ENCODE results near the gene BRAF. TPM values are rescaled to one million over a fixed set of nuclear protein-coding genes. Genes with fewer than 3 reads are reported as not detected.
"Not testable (repeated sequence)": the region's sequence is repeated elsewhere in the genome, so short reads cannot be mapped to it uniquely, and the experiment has no call there.

The BRAF gene
- total RNA-seq, 2 donors from 2014 or later: 30.8 to 52.9 TPM

DNA sequence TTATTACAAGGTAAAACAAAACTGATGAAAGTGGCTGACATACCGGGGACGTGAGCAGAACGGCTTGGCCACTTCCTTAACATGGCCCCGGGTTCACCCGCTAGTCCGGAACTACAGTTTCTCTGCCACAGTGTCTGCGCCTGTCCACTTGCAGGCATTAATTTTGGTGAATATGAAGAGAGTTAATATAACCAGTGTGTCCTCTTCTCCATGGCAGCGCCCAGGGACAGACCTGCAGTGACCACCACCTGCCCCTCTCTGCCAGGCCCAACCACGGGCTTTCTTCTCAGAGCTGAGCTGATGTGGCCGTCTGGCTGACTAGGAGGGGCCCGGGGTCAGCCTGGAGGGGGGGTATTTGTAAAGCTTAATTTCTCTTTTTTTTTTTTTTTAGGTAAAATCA lies 229.3 kb downstream of the BRAF start:
- WGBS: 94% methylated on average over 11 of the region's 11 CpGs
- H3K27ac ChIP-seq: no peak overlapping the region
- intact Hi-C loops (cut with DNase I): loop anchor here (10.0 kb wide), 1 partner anchor 229 kb away; the partner anchor contains the start of gene BRAF

DNA sequence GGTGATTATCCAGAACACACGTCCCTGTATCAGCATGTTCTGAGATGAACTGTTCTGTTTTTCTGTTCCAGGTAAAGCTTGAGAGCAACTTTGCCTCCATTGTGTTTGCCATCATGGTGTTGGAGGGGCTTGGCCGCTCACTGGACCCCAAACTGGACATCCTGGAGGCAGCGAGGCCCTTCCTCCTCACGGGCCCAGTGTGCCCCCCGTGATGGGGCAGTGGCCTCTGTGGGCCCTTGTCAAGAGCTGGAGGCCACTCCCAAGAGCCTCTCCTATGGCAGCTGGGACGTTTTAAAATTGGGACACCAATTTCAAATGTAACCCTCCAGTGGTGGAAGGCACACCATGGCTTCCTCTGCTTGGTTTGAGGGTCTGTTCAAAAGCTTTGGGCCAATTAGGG lies 230.1 kb downstream of the BRAF start:
- intact Hi-C loops (cut with DNase I): loop anchor here (10.0 kb wide), 1 partner anchor 230 kb away; the partner anchor contains the start of gene BRAF
- Histone ChIP-seq H3K27me3 (replicated peaks; ENCODE audit: insufficient read depth) (no peaks in the 10 kb centered on the region), H3K9me3 (no peaks in the 10 kb centered on the region), H3K36me3 (peaks cover 0 to 5% of the 10 kb centered on the region in 2 donors), H3K4me3 (no peak overlapping the region), H3K27ac (no peak overlapping the region), H3K4me1 (replicated peaks) (peaks cover 5% of the 10 kb centered on the region)
- DNase-seq (ENCODE audit: low spot score): no peak
- 88% methylated on average over 6 of the region's 6 CpGs for WGBS
- TF ChIP-seq, protein P1, sequence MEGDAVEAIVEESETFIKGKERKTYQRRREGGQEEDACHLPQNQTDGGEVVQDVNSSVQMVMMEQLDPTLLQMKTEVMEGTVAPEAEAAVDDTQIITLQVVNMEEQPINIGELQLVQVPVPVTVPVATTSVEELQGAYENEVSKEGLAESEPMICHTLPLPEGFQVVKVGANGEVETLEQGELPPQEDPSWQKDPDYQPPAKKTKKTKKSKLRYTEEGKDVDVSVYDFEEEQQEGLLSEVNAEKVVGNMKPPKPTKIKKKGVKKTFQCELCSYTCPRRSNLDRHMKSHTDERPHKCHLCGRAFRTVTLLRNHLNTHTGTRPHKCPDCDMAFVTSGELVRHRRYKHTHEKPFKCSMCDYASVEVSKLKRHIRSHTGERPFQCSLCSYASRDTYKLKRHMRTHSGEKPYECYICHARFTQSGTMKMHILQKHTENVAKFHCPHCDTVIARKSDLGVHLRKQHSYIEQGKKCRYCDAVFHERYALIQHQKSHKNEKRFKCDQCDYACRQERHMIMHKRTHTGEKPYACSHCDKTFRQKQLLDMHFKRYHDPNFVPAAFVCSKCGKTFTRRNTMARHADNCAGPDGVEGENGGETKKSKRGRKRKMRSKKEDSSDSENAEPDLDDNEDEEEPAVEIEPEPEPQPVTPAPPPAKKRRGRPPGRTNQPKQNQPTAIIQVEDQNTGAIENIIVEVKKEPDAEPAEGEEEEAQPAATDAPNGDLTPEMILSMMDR (IDR thresholded peaks at IDR 0.05): no peak
- no peak for TF ChIP-seq POLR2AphosphoS5 (IDR thresholded peaks at IDR 0.05)
- no peak for TF ChIP-seq POLR2A (IDR thresholded peaks at IDR 0.05)

More for the DNA sequence above, 229.3 kb downstream of the BRAF start:
- no peak for TF ChIP-seq POLR2A (IDR thresholded peaks at IDR 0.05)
- no peak for TF ChIP-seq POLR2AphosphoS5 (IDR thresholded peaks at IDR 0.05)
- TF ChIP-seq, protein P1 (IDR thresholded peaks at IDR 0.05): no peak
- Histone ChIP-seq H3K4me3 (no peak overlapping the region), H3K27me3 (replicated peaks; ENCODE audit: insufficient read depth) (no peaks in the 10 kb centered on the region), H3K36me3 (peaks cover 0 to 3% of the 10 kb centered on the region in 2 donors), H3K4me1 (replicated peaks) (peaks cover 5% of the 10 kb centered on the region), H3K9me3 (no peaks in the 10 kb centered on the region)
- no peak for DNase-seq (ENCODE audit: low spot score)

DNA sequence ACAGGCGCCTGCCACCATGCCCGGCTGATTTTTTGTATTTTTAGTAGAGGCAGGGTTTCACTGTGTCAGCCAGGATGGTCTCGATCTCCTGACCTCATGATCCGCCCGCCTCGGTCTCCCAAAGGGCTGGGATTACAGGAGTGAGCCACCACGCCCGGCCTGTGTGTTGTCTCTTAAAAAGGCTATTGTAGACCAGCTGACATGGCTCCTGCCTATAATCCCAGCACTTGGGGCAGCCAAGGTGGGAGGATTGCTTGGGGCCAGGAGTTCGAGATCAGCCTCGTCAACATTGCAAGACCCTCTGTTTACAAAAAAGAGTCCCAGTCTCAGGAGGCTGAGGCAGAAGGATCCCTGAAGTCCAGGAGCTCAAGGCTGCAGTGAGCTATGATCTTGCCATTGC lies 230.9 kb downstream of the BRAF start:
- intact Hi-C loops (cut with DNase I): loop anchor here (10.0 kb wide), 1 partner anchor 231 kb away; the partner anchor contains the start of gene BRAF
- not testable (repeated sequence) for H3K27me3 ChIP-seq (replicated peaks; ENCODE audit: insufficient read depth); DNase-seq (ENCODE audit: low spot score); H3K4me3 ChIP-seq; H3K36me3 ChIP-seq; H3K27ac ChIP-seq; H3K4me1 ChIP-seq (replicated peaks); H3K9me3 ChIP-seq
- 93% methylated on average over 10 of the region's 10 CpGs for WGBS

DNA sequence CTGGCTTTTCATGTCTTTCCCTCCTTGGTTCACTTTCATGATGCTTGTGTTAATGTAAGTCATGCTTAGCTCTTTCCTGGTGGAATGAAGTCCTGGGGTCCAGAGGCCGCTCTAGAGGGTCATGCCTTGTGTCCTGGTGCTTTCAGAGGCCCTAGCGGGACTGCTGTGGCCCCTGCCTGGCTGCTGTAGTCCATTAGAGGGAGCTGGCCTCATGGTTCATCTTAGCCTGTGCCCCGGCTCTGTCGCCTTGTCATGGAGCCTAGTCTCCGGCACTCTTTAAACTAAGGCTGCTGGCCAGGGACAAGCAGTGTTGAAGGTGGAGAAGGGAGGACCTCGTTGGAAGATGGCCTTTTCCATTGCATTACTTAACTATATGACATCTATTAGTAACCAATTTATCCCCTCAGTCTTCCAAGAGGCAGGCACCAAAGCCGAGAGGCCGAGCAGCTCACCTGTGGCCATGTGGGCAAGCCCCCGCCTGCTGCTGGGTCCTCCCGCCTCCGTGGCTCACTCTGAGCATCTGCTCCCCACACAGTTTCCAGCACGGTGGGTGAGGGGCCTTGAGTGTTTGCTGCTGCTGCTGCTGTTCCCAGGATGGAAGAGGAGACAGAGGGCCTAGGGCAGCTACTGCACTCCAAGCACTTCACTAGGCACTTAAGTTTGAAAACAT lies 233.2 kb downstream of the BRAF start:
- no peak for DNase-seq (ENCODE audit: low spot score)
- no peak overlapping the region for H3K27ac ChIP-seq
- no peaks in the 10 kb centered on the region for H3K9me3 ChIP-seq
- H3K27me3 ChIP-seq (replicated peaks; ENCODE audit: insufficient read depth): no peaks in the 10 kb centered on the region
- TF ChIP-seq, protein P1 (IDR thresholded peaks at IDR 0.05): no peak
- H3K4me3 ChIP-seq: no peak overlapping the region
- 93% methylated on average over 12 of the region's 12 CpGs for WGBS
- H3K4me1 ChIP-seq (replicated peaks): no peaks in the 10 kb centered on the region
- intact Hi-C loops (cut with DNase I): loop anchor here (10.0 kb wide), 1 partner anchor 233 kb away; the partner anchor contains the start of gene BRAF
- H3K36me3 ChIP-seq: peaks cover 0 to 5% of the 10 kb centered on the region in 2 donors

DNA sequence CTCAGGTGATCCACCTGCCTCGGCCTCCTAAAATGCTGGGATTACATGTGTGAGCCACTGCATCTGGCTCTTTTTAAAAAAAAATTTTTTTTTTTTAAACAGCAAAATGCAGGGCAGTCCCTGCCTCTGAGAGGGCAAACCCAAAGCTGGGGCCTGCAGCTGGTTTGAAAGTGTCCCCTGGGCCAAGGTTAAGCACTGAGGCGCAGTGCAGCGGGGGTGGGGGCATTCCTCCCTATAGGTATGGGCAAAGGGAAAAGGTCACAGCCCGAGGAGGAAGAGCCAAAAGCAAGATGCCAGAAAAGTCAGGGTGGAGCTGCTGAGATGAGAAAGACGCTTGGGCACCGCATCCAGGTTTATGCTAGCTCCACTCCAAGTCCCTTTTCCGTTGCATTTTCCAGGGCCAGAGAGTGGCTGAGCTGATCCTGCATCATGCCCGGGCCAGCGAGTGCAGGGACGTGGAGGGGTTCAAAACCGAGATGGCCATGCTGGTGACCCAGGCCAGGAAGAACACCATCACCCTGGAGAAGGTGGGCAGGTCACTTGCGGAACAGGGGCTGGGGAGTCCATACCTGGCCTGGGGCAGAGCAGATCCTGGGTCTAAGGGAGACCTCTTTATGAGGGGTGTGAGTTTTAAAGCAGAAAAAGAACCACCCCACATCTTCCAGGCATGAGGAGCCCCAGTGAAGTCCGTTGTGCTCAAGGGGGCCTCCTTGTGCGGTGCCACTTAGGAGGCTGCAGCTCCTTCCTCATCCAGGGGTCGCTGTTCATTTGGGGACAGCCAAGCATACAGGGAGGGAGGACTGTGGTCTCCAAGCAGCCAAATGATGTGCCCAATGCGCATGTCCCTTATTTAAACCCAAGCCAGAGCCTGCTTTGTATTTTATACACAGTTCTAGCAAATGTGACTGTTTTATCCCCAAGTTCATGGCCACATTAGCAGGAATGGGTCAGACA lies 235.3 kb downstream of the BRAF start:
- H3K9me3 ChIP-seq: no peaks in the 10 kb centered on the region
- no peak overlapping the region for H3K27ac ChIP-seq
- intact Hi-C loops (cut with DNase I): loop anchor here (10.0 kb wide), 1 partner anchor 235 kb away; the partner anchor contains the start of gene BRAF
- no peak overlapping the region for H3K4me3 ChIP-seq
- peaks cover 0 to 5% of the 10 kb centered on the region in 2 donors for H3K36me3 ChIP-seq
- WGBS: 93% methylated on average over 16 of the region's 16 CpGs
- TF ChIP-seq POLR2AphosphoS5 (IDR thresholded peaks at IDR 0.05) (no peak), POLR2A (IDR thresholded peaks at IDR 0.05) (no peak)
- TF ChIP-seq, protein P1 (IDR thresholded peaks at IDR 0.05): no peak
- no peaks in the 10 kb centered on the region for H3K4me1 ChIP-seq (replicated peaks)
- no peaks in the 10 kb centered on the region for H3K27me3 ChIP-seq (replicated peaks; ENCODE audit: insufficient read depth)
- no peak for DNase-seq (ENCODE audit: low spot score)

Data from prostate gland (tissue), 2 donors.